Testis (tissue), 3 donors: Measurements from ENCODE around the gene INPP5A. TPM values are rescaled to one million over a fixed set of nuclear protein-coding genes. Genes with fewer than 3 reads are reported as not detected.
A peak's percentile ranks its signal among the peaks of the same experiment; 100 is the strongest.

Source experiments
- DNase-seq: peaks from one replicate; pipeline ENCODE4 v3.0.0-alpha.2; 2019
- H3K27ac ChIP-seq, 2 donors: fragments of 200-600 bp; sonication (generic); one replicate each; pipeline ENCODE4 v1.5.1; 2019
- H3K27me3 ChIP-seq: fragments of 200-600 bp; sonication (generic); one replicate; pipeline ENCODE4 v1.5.1; 2019
- H3K36me3 ChIP-seq: fragments of 200-600 bp; sonication (generic); one replicate; pipeline ENCODE4 v1.5.1; 2017; ENCODE audit warnings: low read depth; ENCODE audit errors: missing control alignments
- H3K4me1 ChIP-seq: fragments of 200-600 bp; sonication (generic); one replicate; pipeline ENCODE4 v1.5.1; 2019
- H3K4me3 ChIP-seq, 2 donors: fragments of 200-600 bp; sonication (generic); one replicate each; pipeline ENCODE4 v1.5.1; 2017 to 2019
- H3K9me3 ChIP-seq: fragments of 200-600 bp; sonication (generic); one replicate; pipeline ENCODE4 v1.5.1; 2017
- CTCF ChIP-seq, 3 experiments: fragments of 450-650 bp in 2 of 3; fragments of 200-600 bp in 1 of 3; sonication (generic) in 1 of 3; IDR thresholded peaks; one replicate each; pipeline ENCODE4 v1.5.1; 2016 to 2019; ENCODE audit warnings: antibody characterized with exemption in 3 of 3, mild to moderate bottlenecking in 2 of 3, moderate library complexity in 1 of 3
- POLR2A ChIP-seq: fragments of 450-650 bp; IDR thresholded peaks from one replicate; pipeline ENCODE4 v1.6.1; 2017; ENCODE audit warnings: antibody characterized with exemption, mild to moderate bottlenecking, moderate library complexity
- WGBS, 2 donors: methylation state at CpG; one replicate each; pipeline ENCODE4 v1.1.5; 2018; 5-methylcytosine and 5-hydroxymethylcytosine counted together
- intact Hi-C: fragments of 100-400 bp; cut with DNase I; formaldehyde crosslinking; loops from one replicate; pipeline ENCODE4 v1.15.1; 2023; ENCODE audit warnings: low total_unique reads
- polyA plus RNA-seq: library from polyadenylated mRNA; stranded (reverse); fragments of 350-450 nt; fragmentation: Illumina TruSeq; extraction: RNeasy Lipid Tissue Mini Kit (QIAGEN cat#74804); gene quantifications from one replicate; pipeline ENCODE4 v1.2.3, GENCODE V29; 2014; ENCODE audit warnings: low read depth, low replicate concordance; ENCODE audit not compliant: insufficient read depth
- total RNA-seq, 2 donors: library from RNA; depleted of rRNA; stranded (reverse); fragments of >200 nt; gene quantifications; one replicate each; pipeline ENCODE4 v1.2.3, GENCODE V29; 2016

INPP5A gene
- total and polyA plus RNA-seq, 3 donors from 2014 or later: 54.1 to 103 (median 73.0) TPM

- intact Hi-C loops: no loop called here
- Histone ChIP-seq H3K36me3 (no peaks in the 10 kb centered on the region), H3K4me1 (peaks cover 16% of the 10 kb centered on the region), H3K27me3 (no peaks in the 10 kb centered on the region), H3K9me3 (no peaks in the 10 kb centered on the region), H3K4me3 (no peak overlapping the region), H3K27ac (no peak overlapping the region)
- no peak for DNase-seq
- 60 to 66% methylated on average over 19 to 25 of the region's 25 CpGs for WGBS, 2 donors
- no peak for TF ChIP-seq POLR2A
Measured at GRCh38 chr10:132689721-132690360, 152.3 kb downstream of the INPP5A start.

DNA sequence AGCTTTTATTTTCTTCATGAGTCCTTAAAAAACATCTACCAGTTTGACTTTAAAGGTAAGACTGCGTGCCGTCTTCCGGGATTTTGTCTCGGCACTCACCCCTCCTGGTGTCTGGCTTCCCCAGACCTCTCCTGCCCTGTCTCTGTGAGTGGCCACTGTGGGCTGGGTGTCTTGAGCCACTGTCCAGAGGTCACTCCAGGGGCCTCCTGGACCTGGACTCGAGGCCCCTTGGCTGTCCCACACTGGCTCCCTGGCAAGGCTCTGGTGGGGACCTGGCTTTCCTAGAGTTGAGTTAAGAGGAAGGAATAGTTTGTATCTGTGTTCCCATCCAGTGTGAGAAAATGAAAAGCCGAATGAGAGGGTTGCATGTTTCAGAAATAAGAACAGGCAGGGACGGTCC is 152.8 kb downstream of the INPP5A start:
- 61 to 73% methylated on average over 7 of the region's 7 CpGs for WGBS, 2 donors
- TF ChIP-seq CTCF (IDR thresholded peaks at IDR 0.05): no peak
- no peak for TF ChIP-seq POLR2A
- no peaks in the 10 kb centered on the region for H3K9me3 ChIP-seq
- intact Hi-C loops: no loop called here
- H3K4me1 ChIP-seq: peaks cover 11% of the 10 kb centered on the region
- DNase-seq: no peak
- H3K36me3 ChIP-seq: no peaks in the 10 kb centered on the region
- no peak overlapping the region for H3K4me3 ChIP-seq
- no peaks in the 10 kb centered on the region for H3K27me3 ChIP-seq
- no peak overlapping the region for H3K27ac ChIP-seq

GRCh38 chr10:132690821-132691610 is 153.4 kb downstream of the INPP5A start:
- intact Hi-C loops: no loop called here
- no peak for DNase-seq
- no peak overlapping the region for H3K27ac ChIP-seq
- H3K4me3 ChIP-seq: peak overlapping the region in 1 of 2 donors; percentile 6
- no peaks in the 10 kb centered on the region for H3K9me3 ChIP-seq
- no peaks in the 10 kb centered on the region for H3K36me3 ChIP-seq
- WGBS, 2 donors: 74 to 79% methylated on average over 56 of the region's 56 CpGs
- no peak for TF ChIP-seq CTCF (IDR thresholded peaks at IDR 0.05)
- TF ChIP-seq POLR2A: no peak
- peaks cover 6% of the 10 kb centered on the region for H3K4me1 ChIP-seq
- no peaks in the 10 kb centered on the region for H3K27me3 ChIP-seq

DNA sequence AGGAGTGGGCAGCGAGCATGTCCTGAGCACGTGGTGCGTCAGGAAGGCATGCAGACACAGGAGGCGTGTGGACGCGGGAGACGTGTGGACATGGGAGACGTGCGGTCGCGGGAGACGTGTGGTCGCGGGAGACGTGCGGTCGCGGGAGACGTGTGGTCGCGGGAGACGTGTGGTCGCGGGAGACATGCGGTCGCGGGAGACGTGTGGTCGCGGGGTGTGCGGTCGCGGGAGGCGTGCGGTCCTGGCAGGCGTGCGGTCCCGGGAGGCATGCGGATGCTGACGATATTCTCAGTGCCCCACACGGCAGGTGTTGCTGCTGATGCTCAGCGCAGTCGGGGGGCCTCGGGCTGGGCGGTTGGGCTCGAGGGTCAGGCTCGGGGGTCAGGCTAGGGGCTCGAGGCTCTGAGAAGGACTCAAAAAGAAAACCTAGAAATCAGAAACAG is 154.1 kb downstream of the INPP5A start:
- no peaks in the 10 kb centered on the region for H3K27me3 ChIP-seq
- H3K4me1 ChIP-seq: peaks cover 6% of the 10 kb centered on the region
- 84 to 88% methylated on average over 47 to 48 of the region's 48 CpGs for WGBS, 2 donors
- H3K9me3 ChIP-seq: no peaks in the 10 kb centered on the region
- no peaks in the 10 kb centered on the region for H3K36me3 ChIP-seq
- TF ChIP-seq POLR2A: no peak
- intact Hi-C loops: no loop called here
- no peak overlapping the region for H3K27ac ChIP-seq
- DNase-seq: no peak
- H3K4me3 ChIP-seq: peak overlapping the region in 1 of 2 donors; percentile 6

DNA sequence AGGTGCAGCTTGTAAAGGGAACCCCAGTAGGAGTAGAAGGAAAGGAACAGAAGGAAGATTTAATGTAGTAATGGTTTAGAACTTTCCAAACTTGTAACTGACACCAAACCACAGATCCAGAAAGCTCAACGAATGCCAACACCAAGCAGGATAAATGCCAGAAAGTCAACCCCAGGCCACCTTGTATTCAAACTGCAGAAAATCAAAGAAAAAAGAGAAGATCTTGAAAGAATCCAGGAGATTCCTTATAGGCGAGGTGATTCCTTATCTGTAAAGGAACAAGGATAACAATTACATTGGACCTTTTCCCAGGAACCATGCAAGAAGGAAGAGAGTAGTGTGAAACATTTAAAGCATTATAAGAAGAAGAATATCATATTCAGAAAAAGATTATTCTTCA is 154.7 kb downstream of the INPP5A start:
- no peak overlapping the region for H3K27ac ChIP-seq
- no peak for TF ChIP-seq CTCF (IDR thresholded peaks at IDR 0.05)
- TF ChIP-seq POLR2A: no peak
- no peaks in the 10 kb centered on the region for H3K27me3 ChIP-seq
- no peaks in the 10 kb centered on the region for H3K9me3 ChIP-seq
- H3K4me3 ChIP-seq: no peak overlapping the region
- DNase-seq: no peak
- WGBS, 2 donors: 53 to 56% methylated on average over 2 of the region's 2 CpGs
- intact Hi-C loops: no loop called here
- no peaks in the 10 kb centered on the region for H3K36me3 ChIP-seq
- peaks cover 6% of the 10 kb centered on the region for H3K4me1 ChIP-seq
